RWPE1 (cell line): Measurements from ENCODE around the gene CASK.
A peak's percentile ranks its signal among the peaks of the same experiment; 100 is the strongest.

Source experiments
- CTCF ChIA-PET: fragments of 350-600 bp; sonication (Branson Sonifier 250); formaldehyde crosslinking; extraction: SDS; loops from one replicate; lab custom pipeline; 2021; lab: Yijun Ruan, JAX
- POLR2A ChIA-PET: fragments of 400-600 bp; formaldehyde crosslinking; extraction: SDS; loops from one replicate; lab custom pipeline; 2020; ENCODE audit warnings: antibody characterized with exemption; ENCODE audit not compliant: low non-redundant PET; lab: Yijun Ruan, JAX
- DNase-seq: peaks from one replicate; pipeline ENCODE4 v3.0.0; 2012; ENCODE audit warnings: low spot score
- H3K27ac ChIP-seq: fragments of 450-650 bp; 2 replicates; pipeline ENCODE4 v1.5.1; 2017
- CTCF ChIP-seq: fragments of 450-650 bp; conservative IDR thresholded peaks from 2 replicates; pipeline ENCODE4 v1.5.1; 2017; ENCODE audit warnings: low read depth, mild to moderate bottlenecking

CASK gene

GRCh38 chrX:41596596-41596995 lies 326.8 kb downstream of the CASK start:
- H3K27ac ChIP-seq = no peak overlapping the region
- DNase-seq = peak; percentile 0
- ChIA-PET CTCF (no interaction called here), POLR2A (no interaction called here)
- no peak for TF ChIP-seq CTCF

GRCh38 chrX:41594634-41595033 lies 328.7 kb downstream of the CASK start:
- POLR2A ChIA-PET = no interaction called here
- CTCF ChIA-PET = no interaction called here
- no peak for DNase-seq
- H3K27ac ChIP-seq = no peak overlapping the region
- no peak for TF ChIP-seq CTCF

- no peak overlapping the region for H3K27ac ChIP-seq
- DNase-seq = no peak
- POLR2A ChIA-PET = no interaction called here
- CTCF ChIA-PET = no interaction called here
- TF ChIP-seq CTCF = no peak
Measured at GRCh38 chrX:41591906-41592305, 331.4 kb downstream of the CASK start.

GRCh38 chrX:41590641-41591040 lies 332.7 kb downstream of the CASK start:
- ChIA-PET POLR2A (no interaction called here), CTCF (no interaction called here)
- no peak for DNase-seq
- no peak for TF ChIP-seq CTCF
- H3K27ac ChIP-seq = no peak overlapping the region

GRCh38 chrX:41589634-41590270 lies 333.6 kb downstream of the CASK start:
- ChIA-PET POLR2A (no interaction called here), CTCF (no interaction called here)
- DNase-seq = no peak
- no peak for TF ChIP-seq CTCF
- H3K27ac ChIP-seq = no peak overlapping the region

GRCh38 chrX:41588271-41588670 lies 335.1 kb downstream of the CASK start:
- DNase-seq = peak; percentile 0
- ChIA-PET CTCF (no interaction called here), POLR2A (no interaction called here)
- TF ChIP-seq CTCF = no peak
- H3K27ac ChIP-seq = no peak overlapping the region
